Naive B cell (primary cell): ENCODE results near the gene ATP7B. TPM values are rescaled to one million over a fixed set of nuclear protein-coding genes. Genes with fewer than 3 reads are reported as not detected.

Source experiments
- ATAC-seq, 2 donors: fragments of 150-1000 bp; cut with Tn5 transposase; 2 replicates each; pipeline ENCODE4 v1.10.0; 2021; ENCODE audit warnings: low read depth in 2 of 2, mild to moderate bottlenecking in 2 of 2, moderate library complexity in 2 of 2
- DNase-seq: peaks from one replicate; pipeline ENCODE4 v3.0.0; 2022
- H3K27ac Mint-ChIP-seq, 6 donors: one replicate each; pipeline ENCODE4 v1.8.0; 2020 to 2022; ENCODE audit warnings: mild to moderate bottlenecking in 6 of 6, mixed read lengths in 6 of 6, moderate library complexity in 5 of 6, inconsistent platforms in 2 of 6
- H3K27me3 Mint-ChIP-seq, 3 donors: one replicate each; pipeline ENCODE4 v1.8.0; 2021 to 2022; ENCODE audit warnings: mixed read lengths in 3 of 3, mild to moderate bottlenecking in 1 of 3
- H3K36me3 Mint-ChIP-seq, 2 donors: one replicate each; pipeline ENCODE4 v1.8.0; 2020 to 2022; ENCODE audit warnings: mixed read lengths in 2 of 2, inconsistent platforms in 1 of 2, mild to moderate bottlenecking in 1 of 2
- H3K4me1 Mint-ChIP-seq, 3 donors: one replicate each; pipeline ENCODE4 v1.8.0; 2020 to 2022; ENCODE audit warnings: mixed read lengths in 3 of 3, inconsistent platforms in 1 of 3, mild to moderate bottlenecking in 1 of 3, moderate library complexity in 1 of 3
- H3K4me3 Mint-ChIP-seq, 8 donors: one replicate each; pipeline ENCODE4 v1.8.0; 2020 to 2022; ENCODE audit warnings: mild to moderate bottlenecking in 8 of 8, mixed read lengths in 8 of 8, moderate library complexity in 8 of 8, inconsistent platforms in 2 of 8
- H3K9me3 Mint-ChIP-seq, 7 donors: one replicate each; pipeline ENCODE4 v1.8.0; 2020 to 2022; ENCODE audit warnings: mixed read lengths in 7 of 7, mild to moderate bottlenecking in 5 of 7, inconsistent platforms in 2 of 7, moderate library complexity in 1 of 7
- polyA plus RNA-seq, 6 donors: library from polyadenylated mRNA; unstranded; fragments of 300-500 nt; fragmentation: Illumina TruSeq; gene quantifications; one replicate each; pipeline ENCODE4 v1.2.3, GENCODE V29; 2021; ENCODE audit warnings: low read depth in 6 of 6

Gene ATP7B
- polyA plus RNA-seq, 6 donors from 2014 or later, result 0.04 TPM; not detected in 5

DNA sequence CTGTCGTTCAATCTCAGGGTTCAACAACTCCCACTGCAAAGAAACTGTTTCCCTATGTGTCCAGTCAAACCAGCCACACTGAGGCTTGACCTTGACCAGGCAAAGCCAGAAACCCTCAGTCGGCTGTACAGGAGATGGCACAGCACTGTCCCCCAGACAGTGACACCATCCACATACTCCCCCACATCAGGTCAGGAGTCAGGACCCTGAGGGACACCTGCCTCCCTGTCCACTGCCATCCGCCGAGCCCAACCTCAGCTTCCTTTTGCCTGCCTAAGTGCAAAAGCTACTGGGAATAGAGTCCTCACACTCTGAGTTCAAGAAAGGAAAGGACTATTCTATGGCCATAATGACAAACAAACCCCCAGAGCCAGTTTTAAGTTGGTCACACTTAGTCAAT, 66.8 kb downstream of the ATP7B start:
- Mint-ChIP-seq H3K36me3 (no peaks in the 10 kb centered on the region), H3K27ac (no peak overlapping the region), H3K4me1 (peaks cover 4 to 10% (median 7%) of the 10 kb centered on the region in 3 donors), H3K4me3 (no peak overlapping the region), H3K9me3 (no peaks in the 10 kb centered on the region), H3K27me3 (peaks cover 0 to 18% (median 11%) of the 10 kb centered on the region in 3 donors)
- no peak for ATAC-seq
- DNase-seq, result no peak

DNA sequence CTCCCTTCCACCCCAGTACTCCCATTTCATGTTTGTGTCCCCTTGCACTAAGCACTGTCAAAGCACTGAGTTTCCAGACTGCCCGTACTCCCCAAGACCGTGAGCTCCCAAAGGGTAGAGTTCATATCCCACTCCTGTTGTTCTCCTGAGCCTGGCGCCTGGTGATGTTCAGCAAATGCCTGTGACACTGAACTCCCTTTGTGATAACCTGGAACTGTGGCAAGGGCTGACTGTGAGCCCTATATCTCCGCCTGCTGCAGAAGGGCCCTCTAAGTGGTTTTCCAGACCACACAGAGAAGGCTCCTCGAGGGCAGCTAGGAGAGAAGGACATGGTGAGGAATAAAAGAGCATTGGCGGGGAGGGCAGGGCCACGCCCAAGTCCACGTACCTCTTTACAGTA, 67.5 kb downstream of the ATP7B start:
- no peaks in the 10 kb centered on the region for H3K9me3 Mint-ChIP-seq
- peaks cover 0 to 18% (median 11%) of the 10 kb centered on the region in 3 donors for H3K27me3 Mint-ChIP-seq
- no peak overlapping the region for H3K4me3 Mint-ChIP-seq
- DNase-seq (no peak), ATAC-seq (no peak)
- peak overlapping the region in 1 of 6 donors; percentile 69 for H3K27ac Mint-ChIP-seq
- peaks cover 4 to 10% (median 7%) of the 10 kb centered on the region in 3 donors for H3K4me1 Mint-ChIP-seq
- H3K36me3 Mint-ChIP-seq, result no peaks in the 10 kb centered on the region

DNA sequence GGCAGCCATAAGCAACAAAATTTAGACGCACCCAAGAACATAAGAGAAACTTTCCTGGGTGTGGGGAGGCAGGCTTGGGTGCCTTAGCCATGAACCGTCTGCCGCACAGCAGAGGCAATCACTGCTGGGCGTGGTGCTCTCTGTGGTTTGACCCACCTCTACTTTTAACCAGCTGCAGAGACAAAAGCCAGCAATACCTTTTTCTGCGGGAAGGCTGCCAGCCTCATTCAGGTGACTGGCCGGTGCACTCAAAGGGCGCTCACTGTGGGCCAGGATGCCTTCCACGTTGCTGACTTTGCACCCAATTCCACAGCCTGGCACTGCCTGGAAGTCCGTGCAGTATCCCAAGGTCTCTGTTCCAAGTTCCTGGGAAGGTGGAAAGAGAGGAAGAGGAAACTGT, 69.1 kb downstream of the ATP7B start:
- ATAC-seq (no peak), DNase-seq (no peak)
- H3K9me3 Mint-ChIP-seq, result no peaks in the 10 kb centered on the region
- peaks cover 0 to 18% (median 18%) of the 10 kb centered on the region in 3 donors for H3K27me3 Mint-ChIP-seq
- H3K4me1 Mint-ChIP-seq, result peaks cover 4 to 10% (median 7%) of the 10 kb centered on the region in 3 donors
- H3K27ac Mint-ChIP-seq, result no peak overlapping the region
- H3K36me3 Mint-ChIP-seq, result no peaks in the 10 kb centered on the region
- H3K4me3 Mint-ChIP-seq, result no peak overlapping the region

DNA sequence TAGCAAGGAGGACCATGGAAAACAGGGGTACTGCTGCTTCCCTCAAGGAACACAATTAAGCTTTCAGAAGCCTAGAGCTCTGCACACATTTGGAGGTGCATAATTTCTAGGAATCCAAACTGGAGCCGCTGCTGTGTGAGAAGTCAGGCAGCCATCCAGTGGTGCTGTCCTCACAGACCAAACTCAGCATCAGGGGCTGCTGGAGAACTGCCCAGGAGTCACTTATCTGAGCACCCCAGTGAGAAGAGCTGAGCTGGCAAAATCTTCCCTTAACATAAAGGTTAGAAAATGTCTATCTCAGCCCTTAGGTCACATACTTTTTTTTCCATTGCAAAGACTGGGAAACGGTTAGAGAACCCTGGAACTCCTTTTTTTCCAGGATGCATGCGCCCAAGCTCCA, 72.8 kb downstream of the ATP7B start:
- Mint-ChIP-seq H3K27ac (no peak overlapping the region), H3K4me3 (no peak overlapping the region), H3K27me3 (peaks cover 0 to 16% (median 9%) of the 10 kb centered on the region in 3 donors), H3K9me3 (no peaks in the 10 kb centered on the region), H3K4me1 (no peaks in the 10 kb centered on the region), H3K36me3 (no peaks in the 10 kb centered on the region)
- DNase-seq (no peak), ATAC-seq (no peak)

DNA sequence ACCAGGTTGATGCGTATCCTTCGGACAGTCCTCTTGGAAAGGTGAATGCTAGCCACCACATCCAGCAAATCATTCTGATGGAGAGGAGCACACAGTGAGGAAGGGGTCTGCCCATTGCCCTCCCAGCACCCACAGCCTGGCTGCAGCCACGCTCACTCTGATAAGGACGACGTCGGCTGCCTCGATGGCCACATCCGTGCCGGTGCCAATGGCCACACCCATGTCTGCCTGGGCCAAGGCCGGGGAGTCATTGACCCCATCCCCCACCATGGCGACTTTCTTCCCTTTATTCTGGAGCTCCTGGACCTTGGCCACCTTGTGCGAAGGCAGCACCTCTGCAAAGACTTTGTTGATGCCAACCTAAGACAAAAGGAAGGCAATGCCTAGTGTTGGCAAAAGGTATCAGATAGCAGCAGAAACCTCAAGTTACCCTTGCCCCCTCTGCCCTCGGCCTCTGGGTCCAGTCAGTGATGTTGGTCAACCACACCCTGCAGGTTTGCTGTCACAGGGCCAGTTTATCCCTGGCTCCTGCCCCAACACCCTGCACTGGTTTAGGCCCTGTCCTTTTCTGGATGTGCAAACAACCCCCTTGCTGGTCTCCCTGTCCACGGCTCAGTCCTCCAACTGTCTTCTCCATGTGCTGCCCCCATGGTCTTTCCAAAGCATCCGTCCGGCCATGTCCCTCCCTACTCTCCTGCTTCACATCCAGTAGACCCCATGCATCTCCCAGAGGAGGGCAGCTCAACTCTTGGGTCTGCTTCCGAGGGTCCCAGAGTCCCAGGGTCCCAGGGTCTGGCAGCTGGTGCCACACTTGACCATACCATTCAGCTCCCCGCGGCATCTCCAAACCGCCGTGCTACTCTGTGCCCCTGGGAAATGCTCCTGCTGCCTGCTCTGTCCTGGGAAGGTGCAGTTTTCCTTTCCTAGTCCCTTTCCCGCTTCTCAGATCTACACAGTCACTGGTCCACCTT, 73.6 kb downstream of the ATP7B start:
- H3K4me1 Mint-ChIP-seq, result no peaks in the 10 kb centered on the region
- no peaks in the 10 kb centered on the region for H3K9me3 Mint-ChIP-seq
- ATAC-seq, result no peak
- no peaks in the 10 kb centered on the region for H3K36me3 Mint-ChIP-seq
- no peak for DNase-seq
- peaks cover 0 to 8% (median 7%) of the 10 kb centered on the region in 3 donors for H3K27me3 Mint-ChIP-seq
- H3K4me3 Mint-ChIP-seq, result no peak overlapping the region
- no peak overlapping the region for H3K27ac Mint-ChIP-seq

DNA sequence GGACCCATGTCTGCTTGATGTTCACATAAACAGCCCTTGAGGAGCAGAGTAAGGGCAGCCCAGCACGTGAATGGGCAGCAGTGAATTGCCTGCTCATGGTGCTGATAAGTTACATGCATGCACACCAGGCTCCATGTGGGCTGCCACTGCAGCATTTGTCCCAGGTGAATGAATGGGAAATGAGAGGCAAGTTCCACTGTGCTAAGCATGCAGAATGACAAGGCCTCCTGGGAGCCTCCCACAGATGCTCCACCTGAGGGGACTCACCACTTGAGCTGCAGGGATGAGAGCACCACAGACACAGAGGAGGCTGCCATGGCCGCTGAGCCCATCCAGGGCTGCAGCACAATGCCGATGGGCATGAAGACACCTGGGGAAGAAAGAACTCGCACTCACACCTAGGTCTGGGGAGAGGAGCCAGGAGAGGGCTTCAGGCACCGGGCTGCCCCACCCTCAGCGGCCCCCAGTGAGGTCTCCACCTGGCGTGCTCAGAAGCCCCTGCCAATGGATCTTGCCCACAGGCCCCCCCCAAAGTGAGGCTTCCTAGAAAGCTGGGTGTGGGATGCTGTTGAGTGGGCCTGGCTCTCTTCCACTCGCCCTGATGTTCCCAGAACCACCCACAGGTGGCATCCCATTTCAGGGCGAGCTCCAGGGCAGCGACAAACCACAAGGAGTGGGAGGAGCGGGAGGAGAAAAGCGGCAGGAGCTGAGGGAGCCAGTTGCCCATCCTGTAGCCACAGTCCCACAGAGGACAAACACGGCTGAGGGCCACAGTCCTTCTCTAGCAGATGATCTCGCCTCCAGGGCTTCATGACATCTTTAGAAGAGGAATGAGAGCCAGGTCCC, 75.7 kb downstream of the ATP7B start:
- H3K4me1 Mint-ChIP-seq, result no peaks in the 10 kb centered on the region
- H3K36me3 Mint-ChIP-seq, result no peaks in the 10 kb centered on the region
- DNase-seq (no peak), ATAC-seq (no peak)
- H3K9me3 Mint-ChIP-seq, result peaks cover 0 to 1% (median 0%) of the 10 kb centered on the region in 7 donors
- no peak overlapping the region for H3K4me3 Mint-ChIP-seq
- no peak overlapping the region for H3K27ac Mint-ChIP-seq
- peaks cover 0 to 8% (median 0%) of the 10 kb centered on the region in 3 donors for H3K27me3 Mint-ChIP-seq

DNA sequence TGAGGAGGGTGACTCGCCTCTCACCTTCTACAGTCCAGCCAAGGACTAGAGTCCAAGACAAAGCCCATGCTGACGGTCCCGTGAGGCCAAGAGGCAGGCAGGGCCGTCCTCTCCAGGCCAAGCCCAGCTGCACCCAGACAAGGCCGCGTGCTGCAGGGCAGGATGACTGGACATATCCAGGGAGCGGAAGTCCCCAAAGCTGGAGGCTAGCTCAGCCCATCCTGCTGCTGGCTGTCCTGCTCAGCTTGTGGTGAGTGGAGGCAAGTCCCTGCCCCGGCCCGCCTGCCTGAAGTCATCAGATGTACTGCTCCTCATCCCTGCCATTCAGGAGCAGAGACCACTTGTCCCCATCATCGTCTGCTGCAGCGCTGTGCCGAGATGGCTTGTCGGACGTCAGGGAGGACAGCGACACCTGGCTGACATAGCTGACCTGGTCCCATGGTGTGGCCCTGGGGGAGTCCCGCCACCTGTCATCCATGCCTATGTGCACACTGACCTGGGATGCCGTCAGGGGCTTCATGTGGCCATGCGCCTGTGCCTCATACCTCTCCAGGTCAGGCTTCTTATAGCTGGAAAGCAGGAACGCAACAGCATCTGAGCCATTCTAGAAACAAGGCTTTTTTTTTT, 76.7 kb downstream of the ATP7B start:
- ATAC-seq, result no peak
- Mint-ChIP-seq H3K27ac (peak overlapping the region in 1 of 6 donors; percentile 49), H3K4me1 (no peaks in the 10 kb centered on the region), H3K9me3 (peaks cover 0 to 1% (median 0%) of the 10 kb centered on the region in 7 donors), H3K27me3 (peaks cover 0 to 8% (median 0%) of the 10 kb centered on the region in 3 donors), H3K4me3 (no peak overlapping the region), H3K36me3 (no peaks in the 10 kb centered on the region)
- no peak for DNase-seq

DNA sequence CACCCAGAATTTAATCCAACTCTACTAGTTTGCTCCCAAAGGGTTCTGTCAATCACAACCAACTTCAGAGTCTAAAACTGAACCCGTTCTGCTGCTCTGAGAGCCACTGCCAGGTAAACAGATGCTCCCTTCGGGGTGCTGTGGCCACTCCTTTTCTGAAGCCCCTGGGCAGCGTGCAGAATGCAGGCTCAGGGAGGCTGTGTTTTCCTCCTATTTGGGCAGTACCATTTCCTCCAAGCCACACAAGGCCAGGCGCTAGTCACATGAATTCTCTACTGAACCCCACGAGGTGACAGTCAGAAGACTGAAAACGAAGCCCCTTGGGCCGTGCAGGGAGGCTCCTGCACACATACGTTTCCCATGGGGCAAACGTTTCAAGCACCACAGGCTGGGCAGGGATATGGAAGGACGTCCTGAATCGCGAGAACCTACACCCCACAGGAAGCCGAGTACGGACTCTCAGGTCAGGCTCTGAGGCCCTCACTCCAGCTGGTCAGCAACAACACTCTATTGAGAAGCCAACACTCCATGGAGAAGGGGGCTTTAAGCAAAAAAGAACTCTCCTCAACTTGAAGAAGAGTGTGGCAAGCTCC, 77.7 kb downstream of the ATP7B start:
- ATAC-seq, result no peak
- Mint-ChIP-seq H3K36me3 (no peaks in the 10 kb centered on the region), H3K4me1 (no peaks in the 10 kb centered on the region), H3K27me3 (peaks cover 0 to 8% (median 0%) of the 10 kb centered on the region in 3 donors), H3K4me3 (no peak overlapping the region), H3K27ac (no peak overlapping the region), H3K9me3 (peaks cover 0 to 1% (median 0%) of the 10 kb centered on the region in 7 donors)
- DNase-seq, result no peak

DNA sequence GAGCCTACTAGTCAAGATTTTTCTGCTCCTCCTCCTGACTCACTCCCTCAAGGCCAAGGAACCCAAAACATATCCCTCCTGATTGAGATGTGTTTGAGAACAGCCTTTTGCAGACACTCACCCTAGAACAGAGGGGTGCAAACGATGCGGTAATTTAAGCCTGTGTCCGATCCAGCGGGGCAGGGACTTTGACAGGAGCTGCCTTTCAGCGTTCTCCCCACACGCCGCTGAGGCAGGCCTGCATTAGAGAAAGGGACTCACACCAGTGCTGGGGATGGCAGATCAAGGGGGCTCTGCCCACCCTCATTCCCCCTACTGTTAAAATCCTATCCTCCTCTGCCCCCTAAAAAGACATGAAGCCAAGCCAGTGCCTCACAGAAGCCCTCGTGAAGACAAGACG, 79.0 kb downstream of the ATP7B start:
- no peaks in the 10 kb centered on the region for H3K4me1 Mint-ChIP-seq
- no peaks in the 10 kb centered on the region for H3K36me3 Mint-ChIP-seq
- H3K27ac Mint-ChIP-seq, result no peak overlapping the region
- no peak overlapping the region for H3K4me3 Mint-ChIP-seq
- ATAC-seq, result no peak
- no peak for DNase-seq
- H3K9me3 Mint-ChIP-seq, result peaks cover 0 to 1% (median 0%) of the 10 kb centered on the region in 7 donors
- H3K27me3 Mint-ChIP-seq, result no peaks in the 10 kb centered on the region

DNA sequence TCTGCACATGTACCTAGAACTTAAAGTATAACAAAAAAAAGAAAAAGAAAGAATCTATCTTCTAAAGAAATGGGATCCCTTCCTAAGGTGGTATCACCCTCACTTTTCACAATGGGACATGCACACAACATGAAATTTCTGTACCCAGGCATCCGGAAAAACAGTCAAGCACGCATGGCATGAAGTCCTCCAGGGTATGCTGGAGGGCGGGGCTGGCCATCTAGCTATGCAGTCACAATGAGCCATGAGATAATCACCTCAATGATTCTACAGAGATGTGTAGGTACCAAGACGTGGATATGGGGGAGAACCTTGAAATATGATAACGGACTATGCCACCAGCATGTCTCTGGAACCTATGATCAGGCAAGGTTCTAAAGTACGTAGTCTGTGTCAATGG, 79.6 kb downstream of the ATP7B start:
- no peak overlapping the region for H3K4me3 Mint-ChIP-seq
- no peaks in the 10 kb centered on the region for H3K4me1 Mint-ChIP-seq
- no peak overlapping the region for H3K27ac Mint-ChIP-seq
- no peaks in the 10 kb centered on the region for H3K36me3 Mint-ChIP-seq
- DNase-seq, result no peak
- H3K9me3 Mint-ChIP-seq, result peaks cover 0 to 1% (median 0%) of the 10 kb centered on the region in 7 donors
- no peaks in the 10 kb centered on the region for H3K27me3 Mint-ChIP-seq
- ATAC-seq, result no peak

DNA sequence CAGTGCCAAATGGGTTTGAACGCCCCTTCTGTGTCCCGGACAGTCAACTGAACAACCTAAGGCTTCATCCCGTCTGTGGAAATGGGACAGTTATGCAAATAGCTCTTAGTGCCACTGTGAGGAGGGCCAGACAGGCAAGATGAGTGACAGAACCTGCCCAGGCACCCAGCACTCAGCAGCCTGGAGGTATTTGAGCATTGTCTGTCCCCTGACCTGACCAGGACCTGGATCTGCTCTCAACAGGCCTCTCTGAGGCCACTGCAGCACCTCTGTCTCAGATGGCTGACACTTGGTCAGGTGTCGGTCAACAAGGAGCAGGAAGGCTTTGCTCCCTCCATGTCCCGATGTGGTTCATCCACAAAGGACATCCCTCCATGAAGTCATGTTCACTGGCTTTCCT, 81.6 kb downstream of the ATP7B start:
- H3K36me3 Mint-ChIP-seq, result no peaks in the 10 kb centered on the region
- H3K27ac Mint-ChIP-seq, result no peak overlapping the region
- H3K9me3 Mint-ChIP-seq, result peaks cover 0 to 1% (median 0%) of the 10 kb centered on the region in 7 donors
- peaks cover 8 to 16% (median 15%) of the 10 kb centered on the region in 3 donors for H3K27me3 Mint-ChIP-seq
- no peaks in the 10 kb centered on the region for H3K4me1 Mint-ChIP-seq
- DNase-seq (no peak), ATAC-seq (no peak)
- no peak overlapping the region for H3K4me3 Mint-ChIP-seq

DNA sequence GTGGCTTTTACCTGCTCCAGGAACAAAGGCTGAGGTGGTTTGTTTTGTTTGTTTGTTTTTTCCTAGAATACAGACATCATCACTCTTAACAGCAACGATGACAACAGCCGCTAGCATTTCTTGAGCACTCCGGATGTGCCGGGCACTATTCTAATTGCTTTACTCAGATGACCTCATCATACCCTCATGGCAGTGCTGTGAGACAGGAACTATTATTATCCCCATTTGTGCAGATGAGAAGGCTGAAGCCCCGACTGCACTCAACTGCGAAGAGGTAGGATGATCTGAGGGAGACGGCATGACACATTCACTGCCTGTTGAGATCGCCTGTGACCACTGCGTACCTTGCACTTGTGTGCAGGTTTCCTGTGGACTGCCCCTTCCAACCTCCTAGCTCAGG, 83.0 kb downstream of the ATP7B start:
- peaks cover 0 to 1% (median 0%) of the 10 kb centered on the region in 7 donors for H3K9me3 Mint-ChIP-seq
- ATAC-seq (no peak), DNase-seq (no peak)
- H3K27ac Mint-ChIP-seq, result no peak overlapping the region
- peaks cover 8 to 30% (median 23%) of the 10 kb centered on the region in 3 donors for H3K27me3 Mint-ChIP-seq
- no peaks in the 10 kb centered on the region for H3K36me3 Mint-ChIP-seq
- no peak overlapping the region for H3K4me3 Mint-ChIP-seq
- no peaks in the 10 kb centered on the region for H3K4me1 Mint-ChIP-seq

DNA sequence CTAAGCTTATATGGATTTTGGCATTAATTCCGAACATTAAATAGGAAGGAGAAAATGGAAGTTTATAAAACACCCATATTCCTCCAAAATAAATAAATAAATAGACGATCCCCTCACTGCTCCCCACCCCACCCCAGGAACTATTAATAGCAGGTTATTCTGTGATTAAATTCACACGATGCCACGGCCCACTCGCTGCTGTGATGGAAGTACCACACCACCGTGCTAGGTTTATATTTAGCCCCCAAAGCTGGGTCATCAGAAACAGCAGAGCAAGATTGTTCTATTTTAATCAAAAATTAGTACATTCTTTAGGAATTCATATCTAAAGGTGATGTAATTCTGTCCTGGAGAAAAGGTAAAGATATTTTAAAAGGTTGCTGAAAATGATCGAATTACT, 84.1 kb downstream of the ATP7B start:
- Mint-ChIP-seq H3K4me3 (no peak overlapping the region), H3K27ac (peak overlapping the region in 1 of 6 donors; percentile 16), H3K9me3 (peaks cover 0 to 1% (median 0%) of the 10 kb centered on the region in 7 donors), H3K27me3 (peaks cover 8 to 36% (median 23%) of the 10 kb centered on the region in 3 donors), H3K4me1 (peaks cover 0 to 5% (median 3%) of the 10 kb centered on the region in 3 donors), H3K36me3 (no peaks in the 10 kb centered on the region)
- DNase-seq (no peak), ATAC-seq (no peak)
